Endothelial cell of umbilical vein (primary cell): ENCODE measurements around the gene PBX3.

ENCODE experiments used
- CTCF ChIP-seq, 2 donors: IDR thresholded peaks; 1 replicate in 1 of 2; 2 replicates in 1 of 2; pipeline ENCODE4 v1.5.1; 2011; ENCODE audit warnings: low read length in 2 of 2, mild to moderate bottlenecking in 2 of 2, moderate library complexity in 2 of 2, control low read depth in 1 of 2, inconsistent platforms in 1 of 2, low read depth in 1 of 2; ENCODE audit not compliant: insufficient read depth in 1 of 2; ENCODE audit errors: extremely low read depth in 1 of 2
- EZH2 ChIP-seq: IDR thresholded peaks from 2 replicates; pipeline ENCODE4 v1.6.1; 2012; ENCODE audit warnings: borderline replicate concordance, low read depth, mild to moderate bottlenecking, moderate library complexity, low read length, inconsistent platforms; ENCODE audit not compliant: severe bottlenecking
- FOS ChIP-seq: IDR thresholded peaks from 2 replicates; pipeline ENCODE4 v1.6.1; 2011; ENCODE audit warnings: mild to moderate bottlenecking, low read length, moderate library complexity, borderline replicate concordance; ENCODE audit not compliant: insufficient read depth
- GATA2 ChIP-seq: IDR thresholded peaks from 2 replicates; pipeline ENCODE4 v1.7.0; 2011; ENCODE audit warnings: low read depth, mild to moderate bottlenecking, moderate library complexity, mixed read lengths, low read length; ENCODE audit not compliant: insufficient read length, insufficient read depth
- JUN ChIP-seq: IDR thresholded peaks from 2 replicates; pipeline ENCODE4 v1.6.1; 2011; ENCODE audit warnings: borderline replicate concordance, low read depth; ENCODE audit not compliant: insufficient read length, insufficient read depth
- MYC ChIP-seq: IDR thresholded peaks from one replicate; pipeline ENCODE4 v1.6.1; 2011; ENCODE audit warnings: mild to moderate bottlenecking, low read depth, low read length
- POLR2A ChIP-seq: IDR thresholded peaks from 2 replicates; pipeline ENCODE4 v1.6.1; 2012; ENCODE audit warnings: low read depth, mild to moderate bottlenecking, control low read depth, low read length
- POLR2AphosphoS5 ChIP-seq: IDR thresholded peaks from 2 replicates; pipeline ENCODE4 v1.6.1; 2012; ENCODE audit warnings: low read depth, mild to moderate bottlenecking, control low read depth, low read length, moderate library complexity; ENCODE audit not compliant: insufficient read depth
- TF ChIP-seq, protein P1 (sequence below): IDR thresholded peaks from 2 replicates; pipeline ENCODE4 v1.6.1; 2011; ENCODE audit not compliant: insufficient read depth, insufficient read length

DNA sequence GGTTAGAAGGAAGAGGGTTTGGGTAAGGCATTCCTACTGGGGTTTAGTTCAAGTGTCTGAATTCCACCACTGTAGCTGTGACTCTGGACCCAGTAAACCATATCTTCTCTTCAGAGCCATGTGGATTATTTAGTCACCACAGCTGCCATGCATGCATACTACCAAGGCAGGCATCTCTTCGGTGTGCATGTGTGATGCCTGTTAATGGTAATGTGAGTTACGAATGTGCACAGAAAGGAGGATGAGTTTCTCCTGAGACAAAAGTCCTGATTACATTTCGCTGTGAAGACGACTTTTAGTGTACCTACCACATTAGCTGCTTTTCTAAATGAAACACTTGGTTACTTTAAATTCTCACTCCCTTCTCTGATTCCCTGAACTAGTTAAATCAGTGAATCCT lies 9.3 kb downstream of the PBX3 start:
- TF ChIP-seq CTCF (IDR thresholded peaks at IDR 0.05; ENCODE audit: extremely low read depth in 1 of 2, insufficient read depth in 1 of 2, low read depth in 1 of 2, low read length in 2 of 2): no peak
- no peak for TF ChIP-seq POLR2A
- TF ChIP-seq POLR2AphosphoS5: no peak
- TF ChIP-seq JUN: no peak
- TF ChIP-seq FOS: no peak
- no peak for TF ChIP-seq EZH2
- TF ChIP-seq, protein P1, sequence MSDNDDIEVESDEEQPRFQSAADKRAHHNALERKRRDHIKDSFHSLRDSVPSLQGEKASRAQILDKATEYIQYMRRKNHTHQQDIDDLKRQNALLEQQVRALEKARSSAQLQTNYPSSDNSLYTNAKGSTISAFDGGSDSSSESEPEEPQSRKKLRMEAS: no peak
- no peak for TF ChIP-seq MYC
- no peak for TF ChIP-seq GATA2
